ENCODE measurements around the gene ENKUR. TPM values are rescaled to one million over a fixed set of nuclear protein-coding genes. Genes with fewer than 3 reads are reported as not detected.
"Not testable (repeated sequence)": the region's sequence is repeated elsewhere in the genome, so short reads cannot be mapped to it uniquely, and the experiment has no call there.

ENKUR gene
- total RNA-seq, 1 experiment from 2014 or later = 0.32 TPM

DNA sequence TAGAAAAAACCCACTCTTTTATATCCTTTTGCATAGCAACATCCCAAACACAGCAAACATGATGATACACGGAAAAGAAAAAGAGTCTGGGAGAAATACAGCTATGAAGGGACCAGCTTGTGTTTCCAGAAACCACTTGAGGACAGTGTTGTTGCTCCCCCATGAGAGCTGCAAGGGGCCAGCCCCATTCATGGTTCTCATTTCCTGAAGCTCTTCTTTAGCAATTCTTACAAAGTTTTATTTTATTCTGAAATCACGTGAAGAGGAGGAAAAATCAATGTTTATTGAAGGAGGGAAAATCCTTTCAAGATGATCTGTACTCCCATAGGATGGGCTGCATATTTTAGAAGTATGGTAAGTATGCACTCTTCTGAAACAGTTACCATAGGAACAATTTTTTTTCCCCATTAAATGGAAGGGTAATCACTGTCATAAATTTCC is 46.1 kb downstream of the ENKUR start:
- intact Hi-C loops (cut with micrococcal nuclease) = no loop called here
- no TSS peak for BruUV-seq (replicated peaks)
- Histone ChIP-seq H3K9ac (ENCODE audit: low read length) (no peak overlapping the region), H3K27me3 (ENCODE audit: insufficient read depth, low read length) (no peaks in the 10 kb centered on the region), H3K4me2 (ENCODE audit: low read length) (no peak overlapping the region), H3K79me2 (ENCODE audit: insufficient read depth, low read length) (no peaks in the 10 kb centered on the region), H4K20me1 (ENCODE audit: insufficient read depth) (no peaks in the 10 kb centered on the region), H2AFZ (ENCODE audit: low read depth, low read length, poor library complexity, severe bottlenecking) (no peak overlapping the region), H3K27ac (ENCODE audit: low read depth, low read length) (no peak overlapping the region), H3K9me2 (ENCODE audit: insufficient read depth) (no peaks in the 10 kb centered on the region), H3K9me3 (ENCODE audit: control insufficient read depth in 1 of 2, insufficient read depth in 1 of 2, low read depth in 1 of 2, low read length in 2 of 2) (no peaks in the 10 kb centered on the region), H3K4me3 (replicated peaks in 1 of 2; ENCODE audit: low read depth in 1 of 2, low read length in 2 of 2) (no peak overlapping the region), H3K36me3 (ENCODE audit: control insufficient read depth in 1 of 2, insufficient read depth in 2 of 2, low read length in 2 of 2) (no peaks in the 10 kb centered on the region), H3K4me1 (ENCODE audit: control insufficient read depth in 1 of 2, insufficient read depth in 2 of 2, low read length in 2 of 2) (no peaks in the 10 kb centered on the region)
- ChIA-PET CTCF (no interaction called here), RAD21 (ENCODE audit: low non-redundant PET in 1 of 2, low total read pairs in 2 of 2, uncharacterized antibody in 2 of 2, unreplicated experiment in 2 of 2) (no interaction called here), POLR2A (no interaction called here)
- TF ChIP-seq POLR2AphosphoS5 (IDR thresholded peaks at IDR 0.05; ENCODE audit: low read depth, low read length) (no peak), EZH2phosphoT487 (IDR thresholded peaks at IDR 0.05; ENCODE audit: borderline replicate concordance) (no peak), ZNF274 (IDR thresholded peaks at IDR 0.05; ENCODE audit: low read depth, low read length) (no peak), CEBPB (IDR thresholded peaks at IDR 0.05; ENCODE audit: low read depth) (no peak), CTCF (IDR thresholded peaks at IDR 0.05 in 2 of 3, conservative IDR thresholded peaks at IDR 0.05 in 1 of 3; ENCODE audit: borderline replicate concordance in 1 of 3, insufficient read depth in 1 of 3, low read depth in 2 of 3, low read length in 2 of 3) (no peak), TCF7L2 (IDR thresholded peaks at IDR 0.05; ENCODE audit: borderline replicate concordance, extremely low read depth, insufficient read depth, insufficient read length) (no peak)
- TF ChIP-seq, protein P1, sequence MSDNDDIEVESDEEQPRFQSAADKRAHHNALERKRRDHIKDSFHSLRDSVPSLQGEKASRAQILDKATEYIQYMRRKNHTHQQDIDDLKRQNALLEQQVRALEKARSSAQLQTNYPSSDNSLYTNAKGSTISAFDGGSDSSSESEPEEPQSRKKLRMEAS (IDR thresholded peaks at IDR 0.05) = no peak
- TF ChIP-seq, protein P2, sequence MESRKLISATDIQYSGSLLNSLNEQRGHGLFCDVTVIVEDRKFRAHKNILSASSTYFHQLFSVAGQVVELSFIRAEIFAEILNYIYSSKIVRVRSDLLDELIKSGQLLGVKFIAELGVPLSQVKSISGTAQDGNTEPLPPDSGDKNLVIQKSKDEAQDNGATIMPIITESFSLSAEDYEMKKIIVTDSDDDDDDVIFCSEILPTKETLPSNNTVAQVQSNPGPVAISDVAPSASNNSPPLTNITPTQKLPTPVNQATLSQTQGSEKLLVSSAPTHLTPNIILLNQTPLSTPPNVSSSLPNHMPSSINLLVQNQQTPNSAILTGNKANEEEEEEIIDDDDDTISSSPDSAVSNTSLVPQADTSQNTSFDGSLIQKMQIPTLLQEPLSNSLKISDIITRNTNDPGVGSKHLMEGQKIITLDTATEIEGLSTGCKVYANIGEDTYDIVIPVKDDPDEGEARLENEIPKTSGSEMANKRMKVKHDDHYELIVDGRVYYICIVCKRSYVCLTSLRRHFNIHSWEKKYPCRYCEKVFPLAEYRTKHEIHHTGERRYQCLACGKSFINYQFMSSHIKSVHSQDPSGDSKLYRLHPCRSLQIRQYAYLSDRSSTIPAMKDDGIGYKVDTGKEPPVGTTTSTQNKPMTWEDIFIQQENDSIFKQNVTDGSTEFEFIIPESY (IDR thresholded peaks at IDR 0.05; ENCODE audit: extremely low read depth, insufficient replicate concordance, low read length) = no peak
- ATAC-seq = no peak
- no peak for DNase-seq (ENCODE audit: low read depth, low spot score)

GRCh38 chr10:24968951-24969350 is 47.0 kb downstream of the ENKUR start:
- H3K4me2 ChIP-seq (ENCODE audit: low read length); H3K9me3 ChIP-seq (ENCODE audit: control insufficient read depth in 1 of 2, insufficient read depth in 1 of 2, low read depth in 1 of 2, low read length in 2 of 2); H3K9ac ChIP-seq (ENCODE audit: low read length); H3K27me3 ChIP-seq (ENCODE audit: insufficient read depth, low read length); H2AFZ ChIP-seq (ENCODE audit: low read depth, low read length, poor library complexity, severe bottlenecking); H4K20me1 ChIP-seq (ENCODE audit: insufficient read depth); RAD21 ChIA-PET (ENCODE audit: low non-redundant PET in 1 of 2, low total read pairs in 2 of 2, uncharacterized antibody in 2 of 2, unreplicated experiment in 2 of 2); H3K4me3 ChIP-seq (replicated peaks in 1 of 2; ENCODE audit: low read depth in 1 of 2, low read length in 2 of 2); H3K9me2 ChIP-seq (ENCODE audit: insufficient read depth); DNase-seq (ENCODE audit: low read depth, low spot score); H3K79me2 ChIP-seq (ENCODE audit: insufficient read depth, low read length); H3K27ac ChIP-seq (ENCODE audit: low read depth, low read length); H3K4me1 ChIP-seq (ENCODE audit: control insufficient read depth in 1 of 2, insufficient read depth in 2 of 2, low read length in 2 of 2); CTCF ChIA-PET; ATAC-seq; H3K36me3 ChIP-seq (ENCODE audit: control insufficient read depth in 1 of 2, insufficient read depth in 2 of 2, low read length in 2 of 2); POLR2A ChIA-PET; intact Hi-C loops (cut with micrococcal nuclease); BruUV-seq (replicated peaks): not testable (repeated sequence)

Data from HCT116 (cell line).